Measurements from ENCODE around the gene ANTKMT. TPM values are rescaled to one million over a fixed set of nuclear protein-coding genes. Genes with fewer than 3 reads are reported as not detected.
"Not testable (repeated sequence)": the region's sequence is repeated elsewhere in the genome, so short reads cannot be mapped to it uniquely, and the experiment has no call there.

The ANTKMT gene
- total RNA-seq, 1 donor from 2014 or later: 44.9 TPM

DNA sequence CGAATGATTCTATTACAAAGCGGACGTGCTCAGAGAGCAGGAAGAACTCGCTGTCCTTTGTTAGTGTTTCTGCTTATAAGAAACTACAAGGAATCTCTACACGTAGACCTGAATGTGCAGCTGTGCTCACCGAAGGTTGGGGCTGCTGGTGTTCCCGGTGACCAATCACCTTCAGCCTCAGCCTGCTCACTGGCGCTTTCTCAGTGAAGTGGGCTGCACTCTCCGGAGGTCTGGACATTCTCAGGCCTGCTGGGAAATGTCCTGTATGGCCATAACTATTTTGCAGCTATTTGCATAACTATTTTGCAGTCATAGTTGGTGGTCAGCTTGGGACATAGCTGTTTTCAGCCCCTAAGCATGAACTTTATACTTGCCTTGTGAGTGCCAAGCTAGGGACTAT is 29.5 kb downstream of the ANTKMT start:
- Mint-ChIP-seq H3K36me3 (ENCODE audit: insufficient read depth) (no peaks in the 10 kb centered on the region), H3K27me3 (peaks cover 24% of the 10 kb centered on the region), H3K4me3 (ENCODE audit: low read depth) (no peak overlapping the region), H3K9me3 (ENCODE audit: low read depth) (no peaks in the 10 kb centered on the region), H3K4me1 (ENCODE audit: low read depth) (peaks cover 12% of the 10 kb centered on the region), H3K27ac (no peak overlapping the region)
- TF ChIP-seq CTCF (IDR thresholded peaks at IDR 0.05; ENCODE audit: unreplicated experiment): no peak
- DNase-seq (ENCODE audit: low spot score, unreplicated experiment): no peak

DNA sequence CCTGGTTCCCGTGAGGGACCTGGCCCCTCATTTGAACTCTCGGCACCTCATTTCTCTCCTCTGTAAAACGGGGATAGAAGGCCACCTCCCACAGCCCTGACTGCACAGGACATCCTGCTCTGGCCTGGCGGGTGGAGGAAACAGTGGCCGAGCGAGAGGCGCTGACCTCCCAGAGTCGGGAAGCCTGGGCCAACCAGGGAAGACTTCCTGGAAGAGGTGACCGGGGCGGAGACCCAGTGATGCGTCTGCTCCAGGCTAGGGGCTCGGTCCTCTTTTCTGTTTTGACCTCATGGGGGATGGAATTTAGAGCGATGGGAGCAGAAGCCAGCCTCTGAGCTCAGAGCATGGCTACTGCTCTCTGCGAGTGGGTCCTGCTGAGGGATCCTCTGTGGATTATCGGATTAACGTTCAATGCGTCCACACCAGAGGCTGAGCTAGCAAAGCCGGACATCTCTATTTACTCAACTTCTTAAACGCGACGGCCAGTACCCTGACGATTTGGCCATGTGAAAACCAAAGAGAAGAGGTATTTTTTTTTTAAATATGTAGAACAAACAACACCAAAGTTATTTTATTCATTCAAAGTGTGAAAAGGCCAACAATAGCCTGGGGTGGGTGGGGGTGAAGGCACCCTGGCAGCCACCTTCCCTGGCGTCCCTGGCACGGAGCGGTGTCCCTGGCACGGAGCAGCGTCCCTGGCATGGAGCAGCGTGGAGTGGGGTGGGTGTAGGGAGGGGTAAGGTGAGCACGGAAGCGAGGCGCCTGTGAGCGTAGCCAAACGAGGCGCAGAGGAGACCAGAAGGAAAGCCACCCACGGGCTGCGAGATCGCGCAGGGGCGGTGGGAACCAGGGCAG is 30.4 kb downstream of the ANTKMT start:
- H3K27ac Mint-ChIP-seq: no peak overlapping the region
- no peak for DNase-seq (ENCODE audit: low spot score, unreplicated experiment)

DNA sequence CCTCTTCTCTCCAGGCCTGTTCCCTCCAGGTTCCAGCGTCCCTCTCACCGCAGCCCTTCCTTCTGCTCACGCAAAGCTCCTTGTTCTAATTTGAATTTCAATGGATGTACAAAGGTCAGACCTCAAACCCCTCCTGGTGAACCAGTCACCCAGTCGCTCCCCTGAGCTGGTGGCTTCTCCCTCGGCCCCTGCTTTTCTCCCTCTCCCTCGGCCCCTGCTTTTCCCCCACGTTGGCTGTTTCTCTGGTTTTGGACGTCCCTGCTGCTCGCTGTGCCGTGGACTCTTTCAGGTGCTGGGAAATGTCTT is 31.0 kb downstream of the ANTKMT start:
- Mint-ChIP-seq H3K27me3 (peaks cover 28% of the 10 kb centered on the region), H3K27ac (no peak overlapping the region), H3K9me3 (ENCODE audit: low read depth) (peaks cover 4% of the 10 kb centered on the region), H3K4me1 (ENCODE audit: low read depth) (peaks cover 12% of the 10 kb centered on the region), H3K36me3 (ENCODE audit: insufficient read depth) (no peaks in the 10 kb centered on the region), H3K4me3 (ENCODE audit: low read depth) (peak overlapping the region; percentile 20)
- DNase-seq (ENCODE audit: low spot score, unreplicated experiment): no peak
- TF ChIP-seq CTCF (IDR thresholded peaks at IDR 0.05; ENCODE audit: unreplicated experiment): no peak

More for the DNA sequence above, 30.4 kb downstream of the ANTKMT start:
- H3K36me3 Mint-ChIP-seq (ENCODE audit: insufficient read depth): no peaks in the 10 kb centered on the region
- no peak overlapping the region for H3K4me3 Mint-ChIP-seq (ENCODE audit: low read depth)
- no peak for TF ChIP-seq CTCF (IDR thresholded peaks at IDR 0.05; ENCODE audit: unreplicated experiment)
- peaks cover 12% of the 10 kb centered on the region for H3K4me1 Mint-ChIP-seq (ENCODE audit: low read depth)
- H3K9me3 Mint-ChIP-seq (ENCODE audit: low read depth): peaks cover 1% of the 10 kb centered on the region
- H3K27me3 Mint-ChIP-seq: peaks cover 26% of the 10 kb centered on the region

DNA sequence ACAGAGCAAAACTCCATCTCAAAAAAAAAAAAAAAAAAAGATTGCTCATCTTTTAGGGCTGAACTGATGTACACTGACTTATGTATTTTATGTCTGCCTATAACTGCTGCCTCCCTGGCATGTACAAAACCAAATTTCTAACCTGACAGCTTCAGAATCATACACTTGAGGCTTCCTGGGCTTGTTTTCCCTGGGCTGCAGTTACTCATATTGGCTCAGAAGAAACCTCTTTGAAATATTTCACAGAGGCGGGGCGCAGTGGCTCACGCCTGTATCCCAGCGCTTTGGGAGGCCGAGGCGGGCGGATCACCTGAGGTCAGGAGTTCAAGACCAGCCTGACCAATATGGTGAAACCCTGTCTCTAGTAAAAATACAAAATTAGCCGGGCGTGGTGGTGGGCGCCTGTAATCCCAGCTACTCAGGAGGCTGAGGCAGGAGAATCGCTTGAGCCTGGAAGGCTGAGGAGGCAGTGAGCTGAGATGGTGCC is 33.2 kb downstream of the ANTKMT start:
- H3K36me3 Mint-ChIP-seq (ENCODE audit: insufficient read depth); H3K4me3 Mint-ChIP-seq (ENCODE audit: low read depth); H3K9me3 Mint-ChIP-seq (ENCODE audit: low read depth); DNase-seq (ENCODE audit: low spot score, unreplicated experiment); H3K27ac Mint-ChIP-seq: not testable (repeated sequence)
- H3K27me3 Mint-ChIP-seq: peaks cover 34% of the 10 kb centered on the region
- peaks cover 12% of the 10 kb centered on the region for H3K4me1 Mint-ChIP-seq (ENCODE audit: low read depth)

GRCh38 chr16:754656-755055 is 33.7 kb downstream of the ANTKMT start:
- no peak for TF ChIP-seq CTCF (IDR thresholded peaks at IDR 0.05; ENCODE audit: unreplicated experiment)
- Mint-ChIP-seq H3K4me3 (ENCODE audit: low read depth) (no peak overlapping the region), H3K27ac (no peak overlapping the region), H3K9me3 (ENCODE audit: low read depth) (peaks cover 4% of the 10 kb centered on the region), H3K36me3 (ENCODE audit: insufficient read depth) (no peaks in the 10 kb centered on the region), H3K4me1 (ENCODE audit: low read depth) (peaks cover 13% of the 10 kb centered on the region), H3K27me3 (peaks cover 34% of the 10 kb centered on the region)
- no peak for DNase-seq (ENCODE audit: low spot score, unreplicated experiment)

DNA sequence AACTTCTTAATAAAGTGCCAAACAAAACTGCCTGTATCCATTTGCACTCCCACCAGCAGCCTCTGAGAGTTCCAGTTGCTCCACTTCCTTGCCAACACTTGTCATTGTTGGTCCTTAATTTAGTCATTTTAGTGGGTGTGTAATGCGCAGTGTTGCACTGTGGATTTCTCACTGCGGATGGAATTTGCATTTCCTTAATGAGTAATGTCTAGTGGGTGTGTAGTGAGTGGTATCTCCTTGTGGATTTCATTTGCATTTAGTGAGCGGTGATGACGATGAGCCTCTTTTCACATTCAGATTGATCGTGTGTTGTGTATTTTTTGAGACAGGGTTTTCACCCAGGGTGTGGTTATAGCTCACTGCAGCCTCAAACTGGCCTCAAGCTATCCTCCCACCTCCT is 35.5 kb downstream of the ANTKMT start:
- Mint-ChIP-seq H3K27ac (no peak overlapping the region), H3K36me3 (ENCODE audit: insufficient read depth) (no peaks in the 10 kb centered on the region), H3K4me3 (ENCODE audit: low read depth) (no peak overlapping the region), H3K27me3 (peaks cover 25% of the 10 kb centered on the region), H3K4me1 (ENCODE audit: low read depth) (peaks cover 12% of the 10 kb centered on the region), H3K9me3 (ENCODE audit: low read depth) (peaks cover 4% of the 10 kb centered on the region)
- TF ChIP-seq CTCF (IDR thresholded peaks at IDR 0.05; ENCODE audit: unreplicated experiment): no peak
- DNase-seq (ENCODE audit: low spot score, unreplicated experiment): no peak

All from progenitor cell of endocrine pancreas (in vitro differentiated cells).